Measurements from ENCODE around the gene ANKRD23.

ANKRD23 gene

DNA sequence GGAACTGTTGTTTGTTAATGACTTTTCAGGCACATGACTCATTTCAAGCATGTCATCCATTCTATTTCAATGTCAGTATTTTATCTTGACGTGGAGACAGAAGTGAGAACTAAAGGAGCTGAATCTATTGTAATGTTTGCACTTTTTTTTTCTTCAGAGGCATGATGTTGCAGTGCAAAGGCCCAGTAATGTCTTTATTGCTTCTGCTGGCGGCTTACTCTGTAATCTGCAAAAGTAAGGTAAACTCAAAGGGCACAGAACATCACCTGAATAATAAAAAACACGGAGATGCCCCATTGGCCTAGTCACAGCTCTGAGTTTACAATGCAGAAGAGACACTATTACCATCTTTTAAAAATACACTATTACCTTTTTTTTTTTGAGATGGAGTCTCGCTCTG lies 30.2 kb downstream of the ANKRD23 start:
- Histone ChIP-seq H3K4me1 (ENCODE audit: control insufficient read depth in 2 of 2, insufficient read depth in 1 of 2, low read depth in 1 of 2, low read length in 2 of 2) (peaks cover 13 to 15% of the 10 kb centered on the region in 2 donors), H3K23ac (ENCODE audit: low read depth, low read length, poor library complexity) (no peak overlapping the region), H3K36me3 (replicated peaks in 1 of 2; ENCODE audit: control insufficient read depth in 2 of 2, insufficient read depth in 2 of 2, low read length in 2 of 2) (peaks cover 16 to 26% of the 10 kb centered on the region in 2 donors), H4K91ac (ENCODE audit: low read depth, low read length, poor library complexity) (no peak overlapping the region), H3K14ac (ENCODE audit: low read length) (no peak overlapping the region), H3K79me1 (ENCODE audit: low read depth, low read length) (peaks cover 10% of the 10 kb centered on the region), H2BK12ac (ENCODE audit: low read length) (no peak overlapping the region), H3K9me3 (replicated peaks in 1 of 2; ENCODE audit: control insufficient read depth in 2 of 2, insufficient read depth in 1 of 2, low read depth in 1 of 2, low read length in 2 of 2) (no peaks in the 10 kb centered on the region), H3K4me2 (ENCODE audit: insufficient read depth, low read length, poor library complexity, severe bottlenecking) (no peak overlapping the region), H3K18ac (ENCODE audit: low read length) (no peak overlapping the region), H3K9ac (ENCODE audit: low read depth, low read length, poor library complexity) (no peak overlapping the region), H2AK5ac (ENCODE audit: low read depth, low read length) (no peak overlapping the region), H3K27ac (replicated peaks; ENCODE audit: low read length) (no peak overlapping the region), H3K4me3 (ENCODE audit: low read length in 2 of 2) (no peak overlapping the region), H2BK5ac (ENCODE audit: low read length) (no peak overlapping the region), H2BK120ac (ENCODE audit: low read depth, low read length) (no peak overlapping the region), H2AFZ (ENCODE audit: low read length) (no peak overlapping the region), H2BK15ac (ENCODE audit: low read length) (no peak overlapping the region), H3K4ac (ENCODE audit: low read length) (no peak overlapping the region), H3K27me3 (ENCODE audit: control insufficient read depth in 3 of 3, insufficient read depth in 3 of 3, low read depth in 1 of 3, low read length in 3 of 3) (no peaks in the 10 kb centered on the region), H4K8ac (ENCODE audit: low read depth, low read length) (no peak overlapping the region)
- WGBS, 2 donors (ENCODE audit: extremely low coverage in 2 of 2, insufficient read length in 2 of 2, insufficient replicate concordance in 1 of 2), result no CpG with 5 or more reads among the region's 4 CpGs
- DNase-seq (ENCODE audit: low spot score), result no peak

GRCh38 chr2:96811917-96812316 lies 31.9 kb downstream of the ANKRD23 start:
- Histone ChIP-seq H2BK12ac (ENCODE audit: low read length) (no peak overlapping the region), H3K36me3 (replicated peaks in 1 of 2; ENCODE audit: control insufficient read depth in 2 of 2, insufficient read depth in 2 of 2, low read length in 2 of 2) (peaks cover 16 to 19% of the 10 kb centered on the region in 2 donors), H3K27me3 (ENCODE audit: control insufficient read depth in 3 of 3, insufficient read depth in 3 of 3, low read depth in 1 of 3, low read length in 3 of 3) (no peaks in the 10 kb centered on the region), H2BK15ac (ENCODE audit: low read length) (no peak overlapping the region), H3K4me3 (ENCODE audit: low read length in 2 of 2) (no peak overlapping the region), H2BK5ac (ENCODE audit: low read length) (no peak overlapping the region), H3K14ac (ENCODE audit: low read length) (no peak overlapping the region), H4K91ac (ENCODE audit: low read depth, low read length, poor library complexity) (no peak overlapping the region), H2BK120ac (ENCODE audit: low read depth, low read length) (no peak overlapping the region), H3K4me2 (ENCODE audit: insufficient read depth, low read length, poor library complexity, severe bottlenecking) (no peak overlapping the region), H4K8ac (ENCODE audit: low read depth, low read length) (no peak overlapping the region), H3K4ac (ENCODE audit: low read length) (no peak overlapping the region), H3K9ac (ENCODE audit: low read depth, low read length, poor library complexity) (no peak overlapping the region), H3K4me1 (ENCODE audit: control insufficient read depth in 2 of 2, insufficient read depth in 1 of 2, low read depth in 1 of 2, low read length in 2 of 2) (peaks cover 0 to 4% of the 10 kb centered on the region in 2 donors), H3K23ac (ENCODE audit: low read depth, low read length, poor library complexity) (no peak overlapping the region), H3K18ac (ENCODE audit: low read length) (no peak overlapping the region), H2AFZ (ENCODE audit: low read length) (no peak overlapping the region), H3K9me3 (replicated peaks in 1 of 2; ENCODE audit: control insufficient read depth in 2 of 2, insufficient read depth in 1 of 2, low read depth in 1 of 2, low read length in 2 of 2) (no peaks in the 10 kb centered on the region), H3K27ac (replicated peaks; ENCODE audit: low read length) (no peak overlapping the region), H2AK5ac (ENCODE audit: low read depth, low read length) (no peak overlapping the region), H3K79me1 (ENCODE audit: low read depth, low read length) (peaks cover 3% of the 10 kb centered on the region)
- DNase-seq (ENCODE audit: low spot score), result no peak
- WGBS, 2 donors (ENCODE audit: extremely low coverage in 2 of 2, insufficient read length in 2 of 2, insufficient replicate concordance in 1 of 2), result no CpG with 5 or more reads among the region's 3 CpGs

- Histone ChIP-seq H3K79me1 (ENCODE audit: low read depth, low read length) (peaks cover 3% of the 10 kb centered on the region), H3K4me2 (ENCODE audit: insufficient read depth, low read length, poor library complexity, severe bottlenecking) (no peak overlapping the region), H3K18ac (ENCODE audit: low read length) (no peak overlapping the region), H4K91ac (ENCODE audit: low read depth, low read length, poor library complexity) (no peak overlapping the region), H2BK12ac (ENCODE audit: low read length) (no peak overlapping the region), H3K9me3 (replicated peaks in 1 of 2; ENCODE audit: control insufficient read depth in 2 of 2, insufficient read depth in 1 of 2, low read depth in 1 of 2, low read length in 2 of 2) (peaks cover 0 to 2% of the 10 kb centered on the region in 2 donors), H4K8ac (ENCODE audit: low read depth, low read length) (no peak overlapping the region), H2AK5ac (ENCODE audit: low read depth, low read length) (no peak overlapping the region), H3K9ac (ENCODE audit: low read depth, low read length, poor library complexity) (no peak overlapping the region), H3K27me3 (ENCODE audit: control insufficient read depth in 3 of 3, insufficient read depth in 3 of 3, low read depth in 1 of 3, low read length in 3 of 3) (no peaks in the 10 kb centered on the region), H3K4me1 (ENCODE audit: control insufficient read depth in 2 of 2, insufficient read depth in 1 of 2, low read depth in 1 of 2, low read length in 2 of 2) (peaks cover 0 to 4% of the 10 kb centered on the region in 2 donors), H3K36me3 (replicated peaks in 1 of 2; ENCODE audit: control insufficient read depth in 2 of 2, insufficient read depth in 2 of 2, low read length in 2 of 2) (peaks cover 16 to 19% of the 10 kb centered on the region in 2 donors), H3K27ac (replicated peaks; ENCODE audit: low read length) (no peak overlapping the region), H2BK120ac (ENCODE audit: low read depth, low read length) (no peak overlapping the region), H3K4ac (ENCODE audit: low read length) (no peak overlapping the region), H3K4me3 (ENCODE audit: low read length in 2 of 2) (no peak overlapping the region), H3K14ac (ENCODE audit: low read length) (no peak overlapping the region), H2BK5ac (ENCODE audit: low read length) (no peak overlapping the region), H2AFZ (ENCODE audit: low read length) (no peak overlapping the region), H2BK15ac (ENCODE audit: low read length) (no peak overlapping the region), H3K23ac (ENCODE audit: low read depth, low read length, poor library complexity) (no peak overlapping the region)
- no peak for DNase-seq (ENCODE audit: low spot score)
- no CpG with 5 or more reads among the region's 5 CpGs for WGBS, 2 donors (ENCODE audit: extremely low coverage in 2 of 2, insufficient read length in 2 of 2, insufficient replicate concordance in 1 of 2)
These were observed 33.0 kb downstream of the ANKRD23 start for GRCh38 chr2:96810783-96811192.

DNA sequence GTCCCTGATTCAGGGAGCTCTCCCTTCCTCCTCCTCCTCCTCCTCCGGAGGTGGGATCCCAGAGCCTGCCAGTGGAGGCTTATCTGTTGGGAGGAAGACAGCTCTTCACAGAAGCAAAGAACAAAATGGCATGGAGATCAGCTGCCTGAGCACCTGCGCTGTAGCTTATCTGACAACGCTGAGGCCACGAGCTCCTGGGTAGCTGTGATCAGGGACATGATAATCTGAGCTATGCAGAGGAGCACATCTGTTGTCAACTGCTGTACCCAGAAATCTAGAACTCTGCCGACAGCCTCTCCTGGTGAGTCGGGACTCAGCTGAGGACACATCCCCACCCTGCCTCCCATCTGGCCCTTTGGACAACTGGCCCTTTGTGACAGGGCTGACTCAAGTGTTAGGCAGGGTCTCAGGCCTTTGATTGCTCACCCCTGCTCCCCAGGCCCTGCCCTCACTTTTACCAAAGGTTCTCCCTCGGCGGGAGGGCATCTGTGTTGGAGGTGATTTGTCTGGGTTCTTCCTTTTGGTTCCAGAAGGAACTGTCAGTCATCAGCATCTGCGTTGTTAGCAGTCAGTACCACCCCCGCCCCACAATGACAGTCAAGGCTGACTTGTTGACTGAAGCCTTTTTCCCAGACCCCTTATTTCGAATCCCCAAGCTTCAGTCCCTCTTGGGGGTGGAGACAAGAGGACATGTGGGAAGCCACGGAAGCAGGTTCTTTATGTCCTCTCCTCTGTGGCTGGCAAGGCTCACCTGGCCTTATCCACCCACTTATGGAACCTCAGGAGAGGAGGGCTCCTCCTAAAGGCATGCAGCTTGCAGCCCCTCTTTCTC lies 33.7 kb downstream of the ANKRD23 start:
- H4K8ac ChIP-seq (ENCODE audit: low read depth, low read length), result no peak overlapping the region
- H3K27me3 ChIP-seq (ENCODE audit: control insufficient read depth in 3 of 3, insufficient read depth in 3 of 3, low read depth in 1 of 3, low read length in 3 of 3), result no peaks in the 10 kb centered on the region
- DNase-seq (ENCODE audit: low spot score), result no peak
- no peak overlapping the region for H3K18ac ChIP-seq (ENCODE audit: low read length)
- no peak overlapping the region for H3K23ac ChIP-seq (ENCODE audit: low read depth, low read length, poor library complexity)
- H3K4me2 ChIP-seq (ENCODE audit: insufficient read depth, low read length, poor library complexity, severe bottlenecking), result no peak overlapping the region
- H3K14ac ChIP-seq (ENCODE audit: low read length), result no peak overlapping the region
- H3K27ac ChIP-seq (replicated peaks; ENCODE audit: low read length), result no peak overlapping the region
- no peak overlapping the region for H2BK12ac ChIP-seq (ENCODE audit: low read length)
- no peak overlapping the region for H2BK5ac ChIP-seq (ENCODE audit: low read length)
- no peak overlapping the region for H2AK5ac ChIP-seq (ENCODE audit: low read depth, low read length)
- H2BK15ac ChIP-seq (ENCODE audit: low read length), result no peak overlapping the region
- H3K4me1 ChIP-seq (ENCODE audit: control insufficient read depth in 2 of 2, insufficient read depth in 1 of 2, low read depth in 1 of 2, low read length in 2 of 2), result peaks cover 0 to 1% of the 10 kb centered on the region in 2 donors
- H2AFZ ChIP-seq (ENCODE audit: low read length), result no peak overlapping the region
- peaks cover 16 to 19% of the 10 kb centered on the region in 2 donors for H3K36me3 ChIP-seq (replicated peaks in 1 of 2; ENCODE audit: control insufficient read depth in 2 of 2, insufficient read depth in 2 of 2, low read length in 2 of 2)
- H3K4ac ChIP-seq (ENCODE audit: low read length), result no peak overlapping the region
- H3K79me1 ChIP-seq (ENCODE audit: low read depth, low read length), result peaks cover 3% of the 10 kb centered on the region
- H3K4me3 ChIP-seq (ENCODE audit: low read length in 2 of 2), result no peak overlapping the region
- no peak overlapping the region for H2BK120ac ChIP-seq (ENCODE audit: low read depth, low read length)
- H3K9ac ChIP-seq (ENCODE audit: low read depth, low read length, poor library complexity), result no peak overlapping the region
- H4K91ac ChIP-seq (ENCODE audit: low read depth, low read length, poor library complexity), result no peak overlapping the region
- H3K9me3 ChIP-seq (replicated peaks in 1 of 2; ENCODE audit: control insufficient read depth in 2 of 2, insufficient read depth in 1 of 2, low read depth in 1 of 2, low read length in 2 of 2), result peaks cover 0 to 2% of the 10 kb centered on the region in 2 donors
- no CpG with 5 or more reads among the region's 12 CpGs for WGBS, 2 donors (ENCODE audit: extremely low coverage in 2 of 2, insufficient read length in 2 of 2, insufficient replicate concordance in 1 of 2)

All from neuronal stem cell (in vitro differentiated cells).